Heart right ventricle (tissue), 16 donors: ENCODE results near the gene ACSM5. TPM values are rescaled to one million over a fixed set of nuclear protein-coding genes. Genes with fewer than 3 reads are reported as not detected.

Experiments
- ATAC-seq, 8 donors: fragments of 200-7000 bp; cut with Tn5 transposase; one replicate each; pipeline ENCODE4 v1.9.1; 2020; ENCODE audit warnings: mild to moderate bottlenecking in 8 of 8, moderate library complexity in 8 of 8, moderate number of reproducible peaks in 1 of 8
- DNase-seq, 2 donors: peaks; one replicate each; pipeline ENCODE4 v3.0.0-alpha.2; 2020
- H3K27ac ChIP-seq, 10 donors: fragments of 200-600 bp; sonication (generic) in 2 of 10; one replicate each; pipeline versions ENCODE4 v1.5.0 to v1.8.0; 2020 to 2022; ENCODE audit warnings: mild to moderate bottlenecking in 3 of 10
- H3K27me3 ChIP-seq, 7 donors: fragments of 200-600 bp; one replicate each; pipeline ENCODE4 v1.8.0; 2021 to 2022; ENCODE audit warnings: mild to moderate bottlenecking in 2 of 7
- H3K36me3 ChIP-seq, 9 donors: fragments of 200-600 bp; sonication (generic) in 1 of 9; one replicate each; pipeline versions ENCODE4 v1.5.0 to v1.8.0; 2020 to 2022; ENCODE audit warnings: mild to moderate bottlenecking in 2 of 9
- H3K4me1 ChIP-seq, 9 donors: fragments of 200-600 bp; sonication (generic) in 1 of 9; one replicate each; pipeline versions ENCODE4 v1.5.0 to v1.8.0; 2020 to 2022; ENCODE audit warnings: mild to moderate bottlenecking in 4 of 9
- H3K4me3 ChIP-seq, 10 donors: fragments of 200-600 bp; sonication (generic) in 2 of 10; one replicate each; pipeline versions ENCODE4 v1.5.0 to v1.8.0; 2020 to 2022; ENCODE audit warnings: mild to moderate bottlenecking in 7 of 10, moderate library complexity in 2 of 10
- H3K9me3 ChIP-seq, 11 donors: fragments of 200-600 bp in 10 of 11; sonication (generic) in 2 of 11; one replicate each; pipeline versions ENCODE4 v1.5.0 to v1.8.0; 2013 to 2022; ENCODE audit warnings: mild to moderate bottlenecking in 2 of 11, control low read depth in 1 of 11, moderate library complexity in 1 of 11
- WGBS, 2 donors: extraction: QIAGEN DNeasy Blood & Tissue Kit; methylation state at CpG; one replicate each; pipeline ENCODE4 v1.1.7; 2013; ENCODE audit warnings: inconsistent platforms in 1 of 2; 5-methylcytosine and 5-hydroxymethylcytosine counted together
- intact Hi-C, 10 donors: fragments of 100-400 bp; cut with DNase I; formaldehyde crosslinking; loops; one replicate each; pipeline versions ENCODE4 v1.11.1 to v1.14.2; 2022
- polyA plus RNA-seq, 2 donors: library from polyadenylated mRNA; stranded (reverse); fragments of 200-250 nt; gene quantifications; one replicate each; pipeline ENCODE4 v1.2.3, GENCODE V29; 2013
- total RNA-seq, 10 donors: library from RNA; stranded (reverse); fragmentation: NEBNext Ultra II Directional in 3 of 10; extraction: Animal tissue kit (Norgen Biotek cat#: 25700) in 3 of 10; gene quantifications; one replicate each; pipeline versions ENCODE4 v1.2.1 to v1.2.4, GENCODE V29; 2021 to 2023
- TF ChIP-seq, protein P1 (sequence below), 9 donors: fragments of 200-600 bp; sonication (generic) in 2 of 9; IDR thresholded peaks; one replicate each; pipeline versions ENCODE4 v1.5.0 to v1.8.0; 2021 to 2022; ENCODE audit warnings: antibody characterized with exemption in 9 of 9, mild to moderate bottlenecking in 5 of 9, moderate library complexity in 1 of 9
- donor health status: Arrhythmogenic right ventricular cardiomyopathy.
- donor health status: ischemic (EF 13 %, LVEDD 7.1; RV severe dilation, severe dysfunction).
- donor health status: healthy with polysubstance abuse.
- donor health status: DM: no; HTN: yes; CAD: no.
- donor health status: DM: no; HTN: no; CAD: no.
- donor health status: ischemic (EF 25% LVEDD 6.9; RV normal size, moderate dysfunction).
- donor health status: ischemic (EF 25% LVEDD 5.7; RV mildly dilated, moderate dysfunction).
- donor health status: healthy.
- donor health status: DM: yes; HTN: yes; CAD: no.
- donor health status: Ischemic cardiomyopathy.
- donor health status: ischemic (EF 35%, LVEDD 5.7; RV mildly dilated, moderate dysfunction).
- donor health status: nonischemic (EF 11% LVEDD 7.7; RV severe dilation, severe dysfunction).
- donor health status: DM: yes; HTN: yes; CAD: no.
- donor health status: PGD.
- donor health status: ischemic (EF 29% LVEDD 5.4; RV normal size, mild dysfunction).
- donor health status: nonischemic (EF 23%, LVEDD 6.1; RV moderate dilation, normal function).

The ACSM5 gene
- total and polyA plus RNA-seq, 12 donors, result 0.32 to 16.5 (median 1.5) TPM

DNA sequence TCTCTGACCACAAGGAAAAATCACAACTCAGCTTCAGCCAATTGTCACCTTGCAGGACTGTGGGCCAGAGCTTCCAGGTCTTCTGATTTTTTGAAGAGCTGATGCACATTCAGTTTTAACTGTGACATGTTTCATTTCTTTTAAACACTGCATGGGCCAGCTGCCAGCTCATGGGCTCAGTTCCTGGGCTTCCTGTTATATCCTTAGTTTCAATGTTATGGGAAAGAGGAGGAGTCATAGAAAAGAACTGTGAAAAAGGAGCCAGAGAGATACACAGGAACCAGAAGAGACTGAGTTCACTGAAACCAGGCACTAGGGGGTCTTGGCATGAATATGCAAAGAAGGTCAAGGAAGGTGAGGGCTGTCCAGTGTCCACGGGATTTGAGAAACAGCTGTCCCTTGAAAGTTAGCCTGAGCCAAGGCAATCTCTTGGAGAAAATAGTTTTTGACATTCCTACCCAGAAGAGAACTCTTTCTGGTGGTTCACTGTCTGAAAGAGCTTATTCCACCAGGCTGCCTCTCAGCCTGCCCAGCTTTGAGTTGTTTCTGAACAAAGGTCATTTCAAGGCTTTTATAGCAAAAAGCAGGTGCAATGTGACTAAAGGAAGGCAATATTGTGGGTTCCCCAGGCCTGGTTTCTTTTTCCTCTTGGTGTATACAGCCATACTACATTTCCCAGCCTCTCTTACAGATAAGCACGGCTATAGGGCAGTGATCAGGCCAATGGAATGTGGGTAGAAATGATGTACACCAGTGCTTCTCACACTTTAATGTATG lies 15.3 kb upstream of the ACSM5 start:
- TF ChIP-seq, protein P1, sequence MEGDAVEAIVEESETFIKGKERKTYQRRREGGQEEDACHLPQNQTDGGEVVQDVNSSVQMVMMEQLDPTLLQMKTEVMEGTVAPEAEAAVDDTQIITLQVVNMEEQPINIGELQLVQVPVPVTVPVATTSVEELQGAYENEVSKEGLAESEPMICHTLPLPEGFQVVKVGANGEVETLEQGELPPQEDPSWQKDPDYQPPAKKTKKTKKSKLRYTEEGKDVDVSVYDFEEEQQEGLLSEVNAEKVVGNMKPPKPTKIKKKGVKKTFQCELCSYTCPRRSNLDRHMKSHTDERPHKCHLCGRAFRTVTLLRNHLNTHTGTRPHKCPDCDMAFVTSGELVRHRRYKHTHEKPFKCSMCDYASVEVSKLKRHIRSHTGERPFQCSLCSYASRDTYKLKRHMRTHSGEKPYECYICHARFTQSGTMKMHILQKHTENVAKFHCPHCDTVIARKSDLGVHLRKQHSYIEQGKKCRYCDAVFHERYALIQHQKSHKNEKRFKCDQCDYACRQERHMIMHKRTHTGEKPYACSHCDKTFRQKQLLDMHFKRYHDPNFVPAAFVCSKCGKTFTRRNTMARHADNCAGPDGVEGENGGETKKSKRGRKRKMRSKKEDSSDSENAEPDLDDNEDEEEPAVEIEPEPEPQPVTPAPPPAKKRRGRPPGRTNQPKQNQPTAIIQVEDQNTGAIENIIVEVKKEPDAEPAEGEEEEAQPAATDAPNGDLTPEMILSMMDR (IDR thresholded peaks at IDR 0.05), result no peak
- Histone ChIP-seq H3K9me3 (no peaks in the 10 kb centered on the region), H3K4me1 (peaks cover 0 to 14% (median 7%) of the 10 kb centered on the region in 9 donors), H3K27ac (peak overlapping the region in 1 of 10 donors; percentile 54), H3K36me3 (no peaks in the 10 kb centered on the region), H3K27me3 (no peaks in the 10 kb centered on the region), H3K4me3 (no peak overlapping the region)
- ATAC-seq (peak in 2 of 8 donors; percentile 9 to 39), DNase-seq (peak in 1 of 2 donors; percentile 11)
- intact Hi-C loops, result no loop called here
- WGBS, 2 donors, result 36 to 40% methylated on average over 2 of the region's 2 CpGs

DNA sequence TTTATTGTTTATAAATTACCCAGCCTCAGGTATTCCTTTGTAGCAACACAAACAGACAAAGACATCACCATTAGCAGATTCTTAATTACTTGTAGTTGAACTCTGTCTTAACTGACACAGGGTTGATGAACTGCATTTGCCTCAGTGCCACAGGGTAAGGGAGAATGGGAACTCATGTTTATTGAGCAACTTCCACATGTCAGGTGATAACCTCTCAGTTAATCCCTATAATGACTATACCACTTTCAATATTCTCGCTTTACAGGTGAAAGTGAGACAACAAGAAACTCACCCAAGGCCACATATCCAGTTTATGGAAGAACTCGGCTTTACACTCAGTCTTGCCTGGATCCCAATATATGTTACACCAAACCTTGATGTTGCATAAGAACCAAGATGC lies 13.4 kb upstream of the ACSM5 start:
- intact Hi-C loops, result no loop called here
- TF ChIP-seq, protein P1 (IDR thresholded peaks at IDR 0.05), result no peak
- ATAC-seq (no peak), DNase-seq (no peak)
- Histone ChIP-seq H3K36me3 (no peaks in the 10 kb centered on the region), H3K4me1 (peaks cover 0 to 14% (median 7%) of the 10 kb centered on the region in 9 donors), H3K9me3 (no peaks in the 10 kb centered on the region), H3K27me3 (no peaks in the 10 kb centered on the region), H3K27ac (no peak overlapping the region), H3K4me3 (no peak overlapping the region)
- WGBS, 2 donors, result 95% methylated on average over 2 of the region's 2 CpGs

DNA sequence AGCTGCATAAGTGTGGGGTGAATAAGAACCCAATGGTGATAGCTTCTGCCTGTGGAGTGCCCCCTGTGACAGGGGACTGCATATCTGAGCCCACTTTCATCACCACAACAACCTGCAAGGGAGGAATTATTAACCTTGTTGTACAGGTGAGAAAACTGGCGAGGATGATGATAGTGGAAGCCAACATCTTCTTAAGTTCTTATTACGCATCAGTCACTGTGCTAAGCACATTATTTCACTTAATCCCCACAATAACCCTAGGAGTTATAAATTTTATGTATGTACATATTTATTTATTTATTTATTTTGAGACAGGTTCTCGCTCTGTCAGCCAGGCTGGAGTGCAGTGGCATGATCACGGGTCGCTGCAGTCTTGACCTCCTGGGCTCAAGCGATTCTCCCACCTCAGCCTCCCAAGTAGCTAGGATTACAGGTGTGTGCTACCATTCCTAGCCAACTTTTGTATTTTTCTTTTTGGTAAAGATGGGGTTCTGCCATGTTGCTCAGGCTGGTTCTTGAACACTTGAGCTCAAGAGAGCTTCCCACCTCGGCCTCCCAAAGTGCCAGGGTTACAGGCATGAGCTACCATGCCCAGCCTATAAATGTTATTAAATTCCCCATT lies 12.4 kb upstream of the ACSM5 start:
- no peaks in the 10 kb centered on the region for H3K9me3 ChIP-seq
- TF ChIP-seq, protein P1 (IDR thresholded peaks at IDR 0.05), result no peak
- ATAC-seq, result no peak
- H3K4me3 ChIP-seq, result no peak overlapping the region
- H3K27me3 ChIP-seq, result no peaks in the 10 kb centered on the region
- intact Hi-C loops, result no loop called here
- H3K27ac ChIP-seq, result no peak overlapping the region
- no peak for DNase-seq
- peaks cover 0 to 14% (median 7%) of the 10 kb centered on the region in 9 donors for H3K4me1 ChIP-seq
- no peaks in the 10 kb centered on the region for H3K36me3 ChIP-seq
- 97 to 99% methylated on average over 7 of the region's 7 CpGs for WGBS, 2 donors

DNA sequence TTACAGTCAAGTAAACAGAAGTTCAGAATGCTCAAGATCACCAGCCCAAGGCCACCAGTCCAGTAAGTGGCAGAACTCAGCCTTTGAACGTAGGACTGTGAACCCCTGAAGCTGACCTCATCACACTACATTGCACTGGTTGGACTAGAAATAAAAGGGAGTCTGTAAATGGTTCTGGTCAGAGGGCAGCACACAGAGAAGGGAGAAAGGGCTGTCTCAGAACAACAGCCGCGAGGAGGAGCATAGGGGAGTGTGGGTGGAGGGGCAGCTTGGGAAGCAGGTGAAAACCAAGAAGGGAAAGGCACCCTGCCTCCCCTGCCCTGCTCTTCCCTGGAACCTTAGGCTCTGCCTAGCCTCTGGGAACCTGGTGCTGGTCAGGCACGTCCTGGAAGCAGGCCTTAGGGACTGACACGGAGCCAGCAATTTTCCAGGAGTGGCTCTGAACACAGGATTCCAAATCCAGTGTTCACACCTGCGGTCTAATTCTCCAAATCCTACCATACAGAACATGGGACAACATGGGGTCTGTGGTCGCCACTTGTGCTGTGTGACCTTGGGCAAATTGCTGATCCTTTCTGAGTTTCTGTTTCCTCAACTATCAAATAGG lies 11.8 kb upstream of the ACSM5 start:
- intact Hi-C loops, result no loop called here
- Histone ChIP-seq H3K27me3 (no peaks in the 10 kb centered on the region), H3K4me1 (peaks cover 0 to 14% (median 7%) of the 10 kb centered on the region in 9 donors), H3K9me3 (no peaks in the 10 kb centered on the region), H3K36me3 (no peaks in the 10 kb centered on the region), H3K27ac (no peak overlapping the region), H3K4me3 (no peak overlapping the region)
- DNase-seq, result no peak
- TF ChIP-seq, protein P1 (IDR thresholded peaks at IDR 0.05), result no peak
- ATAC-seq, result no peak
- 92 to 97% methylated on average over 7 of the region's 7 CpGs for WGBS, 2 donors
